ENCODE measurements around the gene DCAF6. TPM values are rescaled to one million over a fixed set of nuclear protein-coding genes. Genes with fewer than 3 reads are reported as not detected.
"Not testable (repeated sequence)": the region's sequence is repeated elsewhere in the genome, so short reads cannot be mapped to it uniquely, and the experiment has no call there.

Gene DCAF6
- total RNA-seq, 2 donors from 2014 or later, result 71.4 to 116 TPM

DNA sequence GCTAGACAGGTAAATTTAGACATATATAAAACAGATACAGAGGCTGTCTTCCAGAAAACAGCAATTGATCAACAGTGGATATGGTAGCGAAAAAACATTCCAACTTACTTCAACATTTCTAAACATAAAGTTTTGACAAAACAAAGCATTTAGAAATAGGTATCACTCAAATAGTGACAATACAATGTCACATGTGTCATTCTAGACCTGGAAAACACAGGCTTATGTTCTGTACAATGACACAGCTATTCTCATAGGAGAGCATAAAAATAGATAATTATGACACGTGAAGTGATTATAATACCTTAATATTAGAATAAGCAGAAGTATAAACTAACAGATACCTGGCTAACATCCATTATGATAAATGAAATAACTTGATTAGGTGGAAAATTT, 8.0 kb upstream of the DCAF6 start:
- Histone ChIP-seq H3K27ac (no peak overlapping the region), H3K4me3 (no peak overlapping the region), H3K36me3 (no peaks in the 10 kb centered on the region), H3K4me1 (replicated peaks) (peaks cover 12% of the 10 kb centered on the region), H3K27me3 (replicated peaks; ENCODE audit: insufficient read depth) (no peaks in the 10 kb centered on the region), H3K9me3 (no peaks in the 10 kb centered on the region)
- intact Hi-C loops (cut with DNase I), result no loop called here
- no peak for DNase-seq (ENCODE audit: low spot score)
- 92% methylated on average over 2 of the region's 2 CpGs for WGBS
- no peak for TF ChIP-seq POLR2A (IDR thresholded peaks at IDR 0.05)
- TF ChIP-seq, protein P1, sequence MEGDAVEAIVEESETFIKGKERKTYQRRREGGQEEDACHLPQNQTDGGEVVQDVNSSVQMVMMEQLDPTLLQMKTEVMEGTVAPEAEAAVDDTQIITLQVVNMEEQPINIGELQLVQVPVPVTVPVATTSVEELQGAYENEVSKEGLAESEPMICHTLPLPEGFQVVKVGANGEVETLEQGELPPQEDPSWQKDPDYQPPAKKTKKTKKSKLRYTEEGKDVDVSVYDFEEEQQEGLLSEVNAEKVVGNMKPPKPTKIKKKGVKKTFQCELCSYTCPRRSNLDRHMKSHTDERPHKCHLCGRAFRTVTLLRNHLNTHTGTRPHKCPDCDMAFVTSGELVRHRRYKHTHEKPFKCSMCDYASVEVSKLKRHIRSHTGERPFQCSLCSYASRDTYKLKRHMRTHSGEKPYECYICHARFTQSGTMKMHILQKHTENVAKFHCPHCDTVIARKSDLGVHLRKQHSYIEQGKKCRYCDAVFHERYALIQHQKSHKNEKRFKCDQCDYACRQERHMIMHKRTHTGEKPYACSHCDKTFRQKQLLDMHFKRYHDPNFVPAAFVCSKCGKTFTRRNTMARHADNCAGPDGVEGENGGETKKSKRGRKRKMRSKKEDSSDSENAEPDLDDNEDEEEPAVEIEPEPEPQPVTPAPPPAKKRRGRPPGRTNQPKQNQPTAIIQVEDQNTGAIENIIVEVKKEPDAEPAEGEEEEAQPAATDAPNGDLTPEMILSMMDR (IDR thresholded peaks at IDR 0.05), result no peak
- no peak for TF ChIP-seq POLR2AphosphoS5 (IDR thresholded peaks at IDR 0.05)

DNA sequence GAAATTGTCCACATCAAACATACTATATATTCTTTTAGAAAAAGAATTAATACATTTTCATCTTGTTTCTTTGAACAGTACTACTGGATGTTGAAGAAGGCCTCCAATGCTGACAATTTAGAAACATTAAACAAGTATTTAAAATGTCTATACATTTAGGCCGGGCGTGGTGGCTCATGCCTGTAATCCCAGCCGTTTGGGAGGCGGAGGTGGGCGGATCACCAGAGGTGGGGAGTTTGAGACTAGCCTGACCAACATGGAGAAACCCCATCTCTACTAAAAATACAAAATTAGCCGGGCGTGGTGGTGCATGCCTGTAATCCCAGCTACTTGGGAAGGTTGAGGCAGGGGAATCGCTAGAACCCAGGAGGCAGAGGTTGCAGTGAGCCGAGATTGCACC, 7.6 kb upstream of the DCAF6 start:
- DNase-seq (ENCODE audit: low spot score); H3K4me3 ChIP-seq; H3K27me3 ChIP-seq (replicated peaks; ENCODE audit: insufficient read depth); H3K36me3 ChIP-seq; H3K9me3 ChIP-seq; intact Hi-C loops (cut with DNase I); H3K27ac ChIP-seq: not testable (repeated sequence)
- H3K4me1 ChIP-seq (replicated peaks), result peaks cover 11% of the 10 kb centered on the region
- 92% methylated on average over 9 of the region's 9 CpGs for WGBS

DNA sequence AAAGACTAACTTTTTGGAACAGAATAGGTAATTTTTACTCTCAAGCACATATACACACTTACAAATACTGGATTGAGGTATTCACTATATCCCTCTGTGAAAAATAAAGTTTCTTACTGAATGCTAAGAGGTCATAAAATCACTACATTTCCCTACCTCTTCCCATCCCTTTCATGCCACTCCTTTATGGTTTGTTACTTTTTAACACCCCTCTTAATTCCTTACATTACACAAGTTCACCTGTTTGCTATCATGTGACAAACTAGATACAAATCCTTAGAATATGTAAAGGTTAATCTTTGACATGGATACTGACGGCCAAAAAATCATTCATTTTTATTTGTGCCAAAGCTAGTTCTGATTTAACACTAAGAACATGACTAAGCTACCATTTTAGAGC, 6.8 kb upstream of the DCAF6 start:
- intact Hi-C loops (cut with DNase I), result no loop called here
- TF ChIP-seq POLR2AphosphoS5 (IDR thresholded peaks at IDR 0.05) (no peak), POLR2A (IDR thresholded peaks at IDR 0.05) (no peak)
- TF ChIP-seq, protein P1 (IDR thresholded peaks at IDR 0.05), result no peak
- Histone ChIP-seq H3K27ac (no peak overlapping the region), H3K4me1 (replicated peaks) (peaks cover 11% of the 10 kb centered on the region), H3K9me3 (no peaks in the 10 kb centered on the region), H3K36me3 (no peaks in the 10 kb centered on the region), H3K4me3 (no peak overlapping the region), H3K27me3 (replicated peaks; ENCODE audit: insufficient read depth) (no peaks in the 10 kb centered on the region)
- DNase-seq (ENCODE audit: low spot score), result no peak
- WGBS, result 74% methylated on average over 1 of the region's 1 CpG

GRCh38 chr1:167933788-167934187, 2.7 kb upstream of the DCAF6 start:
- H3K9me3 ChIP-seq, result no peaks in the 10 kb centered on the region
- H3K27ac ChIP-seq, result peak overlapping the region; percentile 95 to 98
- H3K4me1 ChIP-seq (replicated peaks), result peaks cover 4% of the 10 kb centered on the region
- intact Hi-C loops (cut with DNase I), result no loop called here
- peak overlapping the region; percentile 85 to 90 for H3K4me3 ChIP-seq
- no peaks in the 10 kb centered on the region for H3K27me3 ChIP-seq (replicated peaks; ENCODE audit: insufficient read depth)
- H3K36me3 ChIP-seq, result no peaks in the 10 kb centered on the region
- no peak for DNase-seq (ENCODE audit: low spot score)
- TF ChIP-seq POLR2AphosphoS5 (IDR thresholded peaks at IDR 0.05), result no peak
- TF ChIP-seq, protein P1 (IDR thresholded peaks at IDR 0.05), result no peak
- TF ChIP-seq POLR2A (IDR thresholded peaks at IDR 0.05), result no peak
- 52% methylated on average over 4 of the region's 4 CpGs for WGBS

DNA sequence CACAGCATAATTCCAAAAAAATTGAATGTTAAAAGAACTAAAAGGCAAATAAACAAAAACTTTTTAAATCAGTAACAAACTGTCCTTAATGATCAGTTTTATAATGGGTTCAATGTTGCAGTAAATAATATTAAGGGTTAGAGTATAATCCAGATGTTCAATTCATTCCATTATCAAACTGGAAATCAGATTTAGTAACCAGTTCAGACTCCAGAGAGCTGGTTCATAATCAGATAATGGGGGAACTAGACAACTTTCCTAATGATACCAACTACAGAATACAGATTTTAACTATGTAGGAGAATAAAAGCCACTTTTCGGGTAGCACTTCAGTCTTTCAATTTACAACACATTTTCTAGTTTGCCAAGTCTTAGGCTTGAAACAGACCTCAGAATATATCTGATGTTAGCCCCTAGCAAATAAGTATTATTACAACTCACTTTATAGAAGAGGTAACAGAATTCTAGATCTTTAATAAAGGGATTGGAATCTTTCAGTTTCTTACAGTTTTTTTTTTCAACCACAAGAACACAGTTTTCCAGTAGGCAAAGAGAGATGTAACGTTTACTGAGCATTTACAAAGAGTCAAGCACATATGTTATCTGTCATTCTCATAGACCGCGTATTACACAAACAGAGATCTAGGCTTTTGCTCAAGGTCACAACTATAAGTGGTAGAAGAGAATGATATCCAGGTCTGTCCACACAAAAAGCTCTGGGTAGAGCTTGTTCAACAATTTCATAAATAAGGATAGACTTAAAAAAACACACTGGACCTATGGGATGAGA, 1.9 kb upstream of the DCAF6 start:
- Histone ChIP-seq H3K27ac (peak overlapping the region; percentile 95 to 98), H3K9me3 (no peaks in the 10 kb centered on the region), H3K36me3 (no peaks in the 10 kb centered on the region), H3K4me3 (peak overlapping the region; percentile 85 to 90), H3K4me1 (replicated peaks) (peaks cover 4% of the 10 kb centered on the region), H3K27me3 (replicated peaks; ENCODE audit: insufficient read depth) (no peaks in the 10 kb centered on the region)
- intact Hi-C loops (cut with DNase I), result loop anchor here (5.0 kb wide), 2 partner anchors 148 to 212 kb away; partner anchors contain the start of gene MPZL1
- WGBS, result 8% methylated on average over 4 of the region's 4 CpGs
- TF ChIP-seq POLR2AphosphoS5 (IDR thresholded peaks at IDR 0.05) (no peak), POLR2A (IDR thresholded peaks at IDR 0.05) (no peak)
- no peak for DNase-seq (ENCODE audit: low spot score)

Measured in prostate gland (tissue), 2 donors.